Progenitor cell of endocrine pancreas (in vitro differentiated cells): ENCODE measurements around the gene CFAP69. TPM values are rescaled to one million over a fixed set of nuclear protein-coding genes. Genes with fewer than 3 reads are reported as not detected.

Experiments
- DNase-seq: peaks from one replicate; pipeline ENCODE4 v3.0.0; 2021; ENCODE audit warnings: low spot score; ENCODE audit not compliant: unreplicated experiment
- H3K27ac Mint-ChIP-seq: 2 replicates; pipeline ENCODE4 v1.8.0; 2021; ENCODE audit warnings: mild to moderate bottlenecking, moderate library complexity, mixed read lengths
- H3K27me3 Mint-ChIP-seq: 2 replicates; pipeline ENCODE4 v1.8.0; 2021; ENCODE audit warnings: mixed read lengths
- H3K36me3 Mint-ChIP-seq: 2 replicates; pipeline ENCODE4 v1.8.0; 2022; ENCODE audit warnings: mixed read lengths; ENCODE audit not compliant: insufficient read depth
- H3K4me1 Mint-ChIP-seq: 2 replicates; pipeline ENCODE4 v1.8.0; 2021; ENCODE audit warnings: low read depth, mixed read lengths
- H3K4me3 Mint-ChIP-seq: 2 replicates; pipeline ENCODE4 v1.8.0; 2021; ENCODE audit warnings: low read depth, mild to moderate bottlenecking, moderate library complexity, mixed read lengths
- H3K9me3 Mint-ChIP-seq: 2 replicates; pipeline ENCODE4 v1.8.0; 2021; ENCODE audit warnings: low read depth, mixed read lengths
- total RNA-seq: library from RNA; stranded (reverse); gene quantifications from 2 replicates; pipeline ENCODE4 v1.2.1, GENCODE V29; 2021
- TF ChIP-seq, protein P1 (sequence below): fragments of 200-600 bp; sonication (generic); IDR thresholded peaks from one replicate; pipeline ENCODE4 v1.5.0; 2021; ENCODE audit warnings: antibody characterized with exemption, mild to moderate bottlenecking; ENCODE audit not compliant: unreplicated experiment

Gene CFAP69
- total RNA-seq, 1 donor from 2014 or later, result 12.4 TPM

DNA sequence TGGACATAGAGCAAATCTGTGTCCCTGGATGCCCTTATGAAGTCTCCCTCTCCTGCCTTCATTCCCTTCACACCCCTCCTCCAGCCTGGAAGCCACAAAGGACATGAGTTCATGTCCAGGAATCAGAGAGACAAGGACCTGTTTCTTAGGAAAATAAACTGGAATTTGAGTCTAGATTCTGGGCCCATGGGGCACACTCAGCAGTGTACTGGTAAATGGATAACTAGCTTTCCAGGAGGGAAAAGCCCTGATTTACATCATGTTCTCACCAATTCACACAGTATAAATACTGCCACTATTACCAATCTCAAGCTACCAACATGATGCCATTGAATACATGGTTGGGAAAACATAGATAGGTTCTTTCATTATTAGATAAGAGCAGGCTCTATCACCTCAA is 66.2 kb downstream of the CFAP69 start:
- Mint-ChIP-seq H3K27me3 (no peaks in the 10 kb centered on the region), H3K4me3 (no peak overlapping the region), H3K9me3 (no peaks in the 10 kb centered on the region), H3K4me1 (no peaks in the 10 kb centered on the region), H3K27ac (no peak overlapping the region), H3K36me3 (no peaks in the 10 kb centered on the region)
- no peak for DNase-seq
- TF ChIP-seq, protein P1, sequence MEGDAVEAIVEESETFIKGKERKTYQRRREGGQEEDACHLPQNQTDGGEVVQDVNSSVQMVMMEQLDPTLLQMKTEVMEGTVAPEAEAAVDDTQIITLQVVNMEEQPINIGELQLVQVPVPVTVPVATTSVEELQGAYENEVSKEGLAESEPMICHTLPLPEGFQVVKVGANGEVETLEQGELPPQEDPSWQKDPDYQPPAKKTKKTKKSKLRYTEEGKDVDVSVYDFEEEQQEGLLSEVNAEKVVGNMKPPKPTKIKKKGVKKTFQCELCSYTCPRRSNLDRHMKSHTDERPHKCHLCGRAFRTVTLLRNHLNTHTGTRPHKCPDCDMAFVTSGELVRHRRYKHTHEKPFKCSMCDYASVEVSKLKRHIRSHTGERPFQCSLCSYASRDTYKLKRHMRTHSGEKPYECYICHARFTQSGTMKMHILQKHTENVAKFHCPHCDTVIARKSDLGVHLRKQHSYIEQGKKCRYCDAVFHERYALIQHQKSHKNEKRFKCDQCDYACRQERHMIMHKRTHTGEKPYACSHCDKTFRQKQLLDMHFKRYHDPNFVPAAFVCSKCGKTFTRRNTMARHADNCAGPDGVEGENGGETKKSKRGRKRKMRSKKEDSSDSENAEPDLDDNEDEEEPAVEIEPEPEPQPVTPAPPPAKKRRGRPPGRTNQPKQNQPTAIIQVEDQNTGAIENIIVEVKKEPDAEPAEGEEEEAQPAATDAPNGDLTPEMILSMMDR, result no peak

DNA sequence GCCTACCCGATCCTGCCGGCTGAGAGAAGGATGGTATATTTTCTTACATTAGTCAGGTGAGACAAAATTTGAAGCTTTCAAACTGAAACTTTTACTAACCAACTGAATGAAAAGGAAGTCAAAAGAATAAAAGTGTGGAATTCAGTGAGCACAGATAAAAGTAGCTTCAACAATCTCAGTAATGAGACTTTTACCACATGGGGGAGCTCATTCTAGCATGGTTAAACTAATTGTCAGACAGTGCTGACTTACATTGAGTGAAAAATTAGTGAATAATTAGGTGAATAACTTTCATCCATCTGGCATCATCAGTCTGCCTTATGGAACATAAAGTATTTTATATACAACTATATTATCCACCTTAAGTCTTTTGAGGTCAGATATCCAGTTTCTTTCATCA is 67.8 kb downstream of the CFAP69 start:
- DNase-seq, result no peak
- no peak overlapping the region for H3K4me3 Mint-ChIP-seq
- H3K4me1 Mint-ChIP-seq, result no peaks in the 10 kb centered on the region
- peaks cover 13% of the 10 kb centered on the region for H3K27me3 Mint-ChIP-seq
- TF ChIP-seq, protein P1, result no peak
- no peak overlapping the region for H3K27ac Mint-ChIP-seq
- no peaks in the 10 kb centered on the region for H3K9me3 Mint-ChIP-seq
- H3K36me3 Mint-ChIP-seq, result no peaks in the 10 kb centered on the region

DNA sequence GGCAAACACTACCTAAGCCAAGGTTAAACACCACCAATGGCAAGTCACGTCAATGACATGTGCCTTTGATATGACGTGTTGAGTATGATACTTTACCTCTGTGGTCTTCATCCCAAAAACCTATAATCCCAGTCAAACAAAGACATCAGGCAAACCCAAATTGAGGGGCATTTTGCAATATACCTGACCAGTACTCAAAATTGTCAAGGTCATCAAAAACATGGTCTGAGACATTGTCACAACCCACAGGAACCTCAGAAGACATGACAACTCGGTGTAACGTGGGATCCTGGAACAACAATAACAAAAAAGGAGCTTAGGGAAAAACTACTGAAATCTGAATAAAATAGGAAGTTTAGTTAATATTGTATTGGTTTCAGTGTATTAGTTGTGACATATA is 68.9 kb downstream of the CFAP69 start:
- Mint-ChIP-seq H3K27me3 (peaks cover 20% of the 10 kb centered on the region), H3K9me3 (no peaks in the 10 kb centered on the region), H3K36me3 (no peaks in the 10 kb centered on the region), H3K27ac (no peak overlapping the region), H3K4me1 (no peaks in the 10 kb centered on the region), H3K4me3 (no peak overlapping the region)
- no peak for DNase-seq
- TF ChIP-seq, protein P1, result no peak

DNA sequence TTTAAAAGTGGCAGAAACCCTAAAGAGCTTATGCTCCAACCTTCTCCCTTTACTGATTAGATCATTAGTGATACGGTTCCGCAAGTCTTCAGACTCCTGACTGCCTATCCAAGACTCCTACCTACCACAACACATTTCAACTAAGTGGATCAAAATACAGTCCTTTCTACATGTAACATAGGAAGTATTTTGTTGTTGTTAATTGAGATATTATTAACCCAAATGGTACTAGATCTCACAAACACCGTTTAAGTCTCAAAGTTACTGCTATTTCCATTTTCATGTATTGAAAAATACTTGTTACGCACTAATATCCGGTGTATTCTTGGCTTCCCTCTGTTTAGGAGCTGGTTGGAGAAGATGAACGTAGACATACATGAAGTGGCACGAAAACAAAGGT is 75.0 kb downstream of the CFAP69 start:
- Mint-ChIP-seq H3K9me3 (no peaks in the 10 kb centered on the region), H3K36me3 (no peaks in the 10 kb centered on the region), H3K27ac (no peak overlapping the region), H3K27me3 (peaks cover 67% of the 10 kb centered on the region), H3K4me1 (peaks cover 4% of the 10 kb centered on the region), H3K4me3 (no peak overlapping the region)
- TF ChIP-seq, protein P1, result no peak
- no peak for DNase-seq

DNA sequence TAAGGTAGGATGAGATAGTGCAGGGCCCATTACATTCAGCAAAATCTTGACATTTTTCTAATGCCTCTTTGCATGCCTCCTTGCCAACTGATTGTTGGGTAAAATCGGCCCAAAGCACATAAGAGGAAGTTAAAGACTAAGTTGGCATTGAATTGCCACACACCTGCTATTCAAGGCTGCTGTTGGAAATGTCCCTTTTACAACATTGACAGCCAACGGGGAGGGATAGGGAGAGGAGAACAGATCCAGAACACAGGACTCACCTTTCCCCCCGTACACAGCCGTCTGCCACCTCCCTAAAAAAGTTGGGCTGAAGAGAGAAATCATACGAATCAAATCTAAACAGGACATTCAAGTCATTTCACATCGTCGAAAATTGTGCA is 75.4 kb downstream of the CFAP69 start:
- Mint-ChIP-seq H3K27ac (no peak overlapping the region), H3K4me3 (peak overlapping the region; percentile 59), H3K27me3 (peaks cover 70% of the 10 kb centered on the region), H3K9me3 (no peaks in the 10 kb centered on the region), H3K36me3 (no peaks in the 10 kb centered on the region), H3K4me1 (peaks cover 4% of the 10 kb centered on the region)
- no peak for DNase-seq
- TF ChIP-seq, protein P1, result no peak
